Endothelial cell of hepatic sinusoid (primary cell): ENCODE data around the gene LDLRAD1.
"Not testable (repeated sequence)": the region's sequence is repeated elsewhere in the genome, so short reads cannot be mapped to it uniquely, and the experiment has no call there.

ENCODE experiments used
- in situ Hi-C: cut with HindIII; loops from 2 replicates; pipeline ENCODE4 v1.10.0; 2017; ENCODE audit warnings: low sequenced_read_pairs

Gene LDLRAD1, protein sequence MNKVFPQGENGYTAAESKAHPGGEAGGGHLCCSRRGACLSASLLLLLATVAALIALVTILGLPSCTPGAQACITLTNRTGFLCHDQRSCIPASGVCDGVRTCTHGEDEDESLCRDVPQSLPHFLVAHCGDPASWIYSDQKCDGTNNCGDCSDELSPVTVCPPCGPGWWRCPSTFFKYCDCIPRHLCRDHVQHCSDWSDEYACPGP

DNA sequence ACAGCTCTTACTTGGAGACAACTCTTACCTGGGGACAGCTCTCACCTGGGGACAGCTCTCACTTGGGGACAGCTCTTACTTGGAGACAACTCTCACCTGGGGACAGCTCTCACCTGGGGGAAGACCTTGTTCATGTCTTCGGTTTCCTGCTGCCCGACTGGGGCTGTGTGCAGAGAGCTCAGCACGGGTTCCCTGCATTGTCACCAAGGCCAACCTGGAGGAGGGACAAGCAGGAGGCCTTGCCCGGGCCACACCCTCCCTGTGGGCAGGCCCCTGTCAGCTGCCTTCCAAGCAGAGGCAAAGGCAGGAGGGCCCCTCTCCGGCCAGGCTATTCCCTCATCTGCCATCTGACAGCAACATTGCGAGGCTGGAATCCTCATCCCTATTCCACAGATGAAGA, at the start of gene LDLRAD1:
TSS of gene LDLRAD1 (minus strand) at position 208 of the 400 bp plus-strand sequence. CDS start at position 134, 74 bp downstream.
- in situ Hi-C loops = no loop called here

DNA sequence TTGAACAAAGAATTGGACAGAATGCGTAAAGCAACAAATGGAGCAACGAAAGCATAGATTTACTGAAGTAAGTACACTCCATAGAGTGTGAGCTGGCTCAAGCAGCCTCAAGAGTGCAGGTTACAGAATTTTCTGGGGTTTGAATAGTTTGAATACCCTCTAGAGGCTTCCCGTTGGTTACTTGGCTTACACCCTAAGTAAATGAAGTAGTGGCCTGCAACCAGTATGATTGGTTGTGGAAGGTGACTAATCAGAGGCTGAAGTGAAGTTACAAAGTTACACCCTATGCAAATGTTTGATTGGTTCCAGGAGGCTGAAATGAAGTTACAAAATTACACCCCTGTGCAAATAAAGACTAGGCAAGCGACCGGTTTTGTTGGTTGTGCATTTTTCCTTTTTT, 46.3 kb upstream of the LDLRAD1 start:
- in situ Hi-C loops = no loop called here

DNA sequence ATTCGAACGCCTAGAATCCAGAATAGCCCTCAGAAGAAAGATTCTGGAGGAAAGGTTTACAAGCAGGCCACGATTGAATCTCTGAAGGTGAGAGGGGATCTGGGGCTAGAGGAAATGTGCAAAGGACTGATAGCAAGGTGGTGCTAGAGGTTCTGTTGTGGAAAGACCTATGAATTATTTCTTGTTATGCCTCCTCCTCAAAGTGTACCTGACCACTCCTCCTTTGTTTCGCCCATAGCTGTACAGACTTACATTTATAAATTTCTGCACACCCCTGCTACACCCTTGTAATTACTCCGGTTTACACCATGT, 36.4 kb upstream of the LDLRAD1 start:
- in situ Hi-C loops = no loop called here

DNA sequence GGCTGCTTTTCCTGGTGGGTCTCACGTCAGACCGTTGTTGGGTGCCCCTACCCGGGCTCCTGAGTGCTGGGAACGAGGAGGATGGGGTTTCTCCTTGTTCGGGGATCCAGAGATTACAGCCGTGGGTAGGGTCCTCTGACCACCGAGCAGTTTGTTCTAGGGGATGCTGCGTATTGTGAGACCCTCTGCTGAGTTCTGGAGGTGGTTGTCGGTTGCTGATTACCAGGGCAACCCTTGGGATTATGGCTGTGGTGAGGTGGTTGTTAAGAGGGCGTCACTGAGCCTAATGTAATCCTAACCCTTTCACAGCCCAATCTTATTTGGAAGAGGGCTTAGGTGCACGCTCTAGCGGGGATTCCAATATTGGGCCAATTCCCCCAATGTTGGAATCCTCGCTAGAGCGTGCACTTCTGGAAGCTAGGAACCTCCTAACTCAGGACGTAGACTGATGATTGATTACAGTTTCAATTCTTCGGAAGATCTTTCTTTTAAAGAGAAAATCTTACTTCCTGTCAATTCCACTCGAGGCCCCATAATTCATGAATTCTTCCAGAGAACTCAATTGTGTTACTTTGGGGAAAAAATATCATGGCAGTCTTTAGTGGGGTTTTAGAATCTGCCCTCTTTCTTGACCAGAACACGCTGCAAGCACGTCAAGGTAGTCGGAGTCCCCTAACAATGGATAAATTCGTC, 35.9 kb upstream of the LDLRAD1 start:
- in situ Hi-C loops = no loop called here

DNA sequence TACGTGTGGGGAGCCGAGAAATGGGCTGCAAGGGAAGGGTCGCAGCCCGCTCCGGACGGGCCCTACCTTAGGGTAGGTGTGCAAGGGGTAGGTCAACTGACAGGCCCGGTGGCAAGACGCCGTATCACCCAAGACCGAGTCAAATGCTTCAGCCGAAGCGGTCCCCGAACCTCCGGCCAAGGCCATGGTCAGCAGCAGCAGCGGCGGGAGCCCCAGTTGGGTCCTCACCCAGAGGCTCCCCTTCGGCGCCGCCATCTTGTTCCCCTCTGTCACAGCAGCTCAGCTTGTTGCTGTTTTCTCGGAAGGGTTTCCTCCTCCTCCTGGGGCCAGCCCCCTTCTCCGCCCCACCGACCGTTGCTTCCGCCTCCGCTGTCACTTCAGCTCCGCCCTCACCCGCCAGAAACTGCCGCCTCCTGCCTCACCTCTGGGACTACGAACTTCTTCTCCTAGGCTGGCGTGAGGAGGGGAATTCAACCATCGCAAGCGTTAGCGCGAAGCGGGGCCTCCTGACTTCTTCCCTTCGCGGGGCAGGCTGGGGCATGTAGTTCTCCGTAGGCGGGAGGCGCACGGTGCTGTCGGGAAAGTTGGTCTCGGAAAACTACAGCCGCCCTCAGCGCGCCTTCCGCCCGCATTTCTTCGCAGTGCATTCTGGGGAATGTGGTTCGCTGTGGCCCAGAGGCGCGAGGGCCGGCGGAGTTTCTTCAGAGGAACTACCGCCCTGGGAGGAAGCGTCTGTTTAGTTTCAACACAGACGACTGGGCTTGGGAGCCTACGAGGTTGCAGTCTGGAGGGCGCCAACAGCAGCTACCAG, 35.2 kb upstream of the LDLRAD1 start, which contains the start of the genes TCEANC2 and TMEM59:
TSS of gene TCEANC2 (plus strand) at position 675 of the 811 bp plus-strand sequence. CDS start 815 bp downstream, outside the sequence.
TSS of gene TMEM59 (minus strand) at position 271 of the 811 bp plus-strand sequence. CDS start at position 255, 16 bp downstream.
- in situ Hi-C loops = no loop called here

DNA sequence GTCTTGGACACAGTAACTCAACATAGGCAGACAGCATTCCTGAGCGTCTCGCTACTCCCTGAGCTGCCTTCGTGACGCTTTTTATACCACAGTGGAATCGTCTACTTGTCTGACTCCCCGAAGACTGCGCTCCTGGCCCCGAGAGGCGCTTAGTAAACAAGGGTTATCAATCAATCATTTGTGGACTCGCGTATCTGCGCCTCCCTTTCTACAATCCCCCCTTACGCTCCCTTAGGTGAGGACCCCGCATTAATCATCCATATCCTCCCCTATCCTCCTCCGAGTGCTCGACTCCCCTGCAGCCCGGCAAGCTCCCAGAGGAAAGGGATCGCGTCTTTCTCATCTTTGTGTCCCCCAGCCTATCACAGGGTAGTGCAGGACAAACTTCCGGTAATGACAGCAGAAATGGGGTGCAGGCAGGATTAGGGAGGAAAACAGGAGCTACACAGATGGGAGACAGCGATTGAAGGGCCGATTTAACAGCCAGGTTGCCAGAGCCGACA, 34.5 kb upstream of the LDLRAD1 start:
- in situ Hi-C loops = no loop called here

DNA sequence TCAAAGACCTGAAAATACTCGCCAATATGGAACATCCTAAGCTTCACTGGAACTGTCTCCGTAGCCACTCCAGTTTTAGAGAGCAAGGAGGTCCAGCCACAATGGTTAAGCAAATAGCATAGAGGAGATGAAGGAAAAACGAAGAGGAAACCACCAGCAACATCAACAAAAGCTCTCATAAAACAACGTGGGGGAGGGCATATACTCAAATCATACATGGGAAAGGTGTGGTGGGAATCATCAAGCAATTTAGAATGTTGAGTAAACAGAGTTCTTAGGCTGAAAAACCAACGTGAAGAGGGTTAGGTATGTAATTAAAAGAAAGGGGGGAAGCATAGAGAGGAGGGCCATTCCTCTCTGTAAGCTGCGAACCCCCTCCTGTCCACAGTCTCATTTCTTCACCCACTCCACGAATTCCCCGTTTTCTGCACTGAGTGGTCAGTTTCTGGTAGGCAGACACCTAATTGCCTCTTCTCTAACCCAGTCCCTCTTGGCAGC, 34.0 kb upstream of the LDLRAD1 start:
- in situ Hi-C loops = no loop called here

DNA sequence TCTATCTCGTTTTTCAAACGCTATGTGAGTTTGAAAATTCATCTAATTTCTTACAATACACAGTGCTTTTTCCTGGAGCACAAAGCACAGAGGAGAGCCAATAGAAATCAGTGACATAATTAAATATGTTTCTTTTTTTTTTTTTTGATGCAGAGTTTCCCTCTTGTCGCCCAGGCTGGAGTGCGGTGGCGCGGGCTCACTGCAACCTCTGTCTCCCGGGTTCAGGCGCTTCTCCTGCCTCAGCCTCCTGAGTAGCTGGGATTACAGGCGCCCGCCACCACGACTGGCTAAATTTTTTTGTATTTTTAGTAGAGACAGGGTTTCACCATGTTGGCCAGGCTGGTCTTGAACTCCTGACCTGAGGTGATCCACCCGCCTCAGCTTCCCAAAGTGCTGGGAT, 32.4 kb upstream of the LDLRAD1 start:
- in situ Hi-C loops = not testable (repeated sequence)

DNA sequence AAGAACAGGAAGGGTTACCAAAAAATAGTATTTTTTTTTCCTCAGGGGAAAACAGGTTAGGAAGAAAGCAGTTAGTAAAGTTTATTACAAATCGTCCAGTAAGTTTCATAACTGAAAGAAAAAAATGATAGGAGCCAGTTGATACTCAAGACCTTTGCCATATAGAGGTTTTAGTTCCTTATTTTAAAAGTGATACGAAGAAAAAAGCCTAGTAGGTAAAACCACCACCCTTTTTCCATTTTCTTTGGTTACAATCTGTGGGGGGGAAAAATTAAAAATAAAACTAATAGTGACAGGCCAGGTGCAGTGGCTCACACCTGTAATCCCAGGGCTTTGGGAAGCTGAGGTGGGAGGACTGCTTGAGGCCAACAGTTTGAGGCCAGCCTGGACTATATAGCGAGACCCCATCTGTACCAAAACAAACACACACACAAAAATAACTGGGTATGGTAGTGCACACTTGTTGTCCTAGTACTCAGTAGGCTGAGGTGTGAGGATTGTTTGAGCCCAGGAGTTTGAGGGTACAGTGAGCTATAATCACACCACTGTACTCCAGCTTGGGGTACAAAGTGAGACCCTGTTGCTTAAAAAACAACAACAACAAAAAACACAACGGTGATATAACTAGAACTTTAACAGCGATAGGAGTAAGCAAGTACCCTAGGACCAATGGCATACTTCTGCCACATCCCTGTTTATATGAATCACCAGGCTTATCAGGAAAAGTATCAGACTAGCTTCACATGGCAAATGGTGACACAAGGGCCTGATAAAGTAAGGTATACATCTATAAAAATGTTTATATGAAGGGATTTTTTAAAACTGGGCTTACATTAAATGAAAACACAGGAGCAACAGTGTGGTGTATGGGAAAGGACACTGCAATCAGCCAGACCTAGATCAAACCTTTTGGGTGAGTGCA, 29.7 kb upstream of the LDLRAD1 start:
- in situ Hi-C loops = no loop called here

DNA sequence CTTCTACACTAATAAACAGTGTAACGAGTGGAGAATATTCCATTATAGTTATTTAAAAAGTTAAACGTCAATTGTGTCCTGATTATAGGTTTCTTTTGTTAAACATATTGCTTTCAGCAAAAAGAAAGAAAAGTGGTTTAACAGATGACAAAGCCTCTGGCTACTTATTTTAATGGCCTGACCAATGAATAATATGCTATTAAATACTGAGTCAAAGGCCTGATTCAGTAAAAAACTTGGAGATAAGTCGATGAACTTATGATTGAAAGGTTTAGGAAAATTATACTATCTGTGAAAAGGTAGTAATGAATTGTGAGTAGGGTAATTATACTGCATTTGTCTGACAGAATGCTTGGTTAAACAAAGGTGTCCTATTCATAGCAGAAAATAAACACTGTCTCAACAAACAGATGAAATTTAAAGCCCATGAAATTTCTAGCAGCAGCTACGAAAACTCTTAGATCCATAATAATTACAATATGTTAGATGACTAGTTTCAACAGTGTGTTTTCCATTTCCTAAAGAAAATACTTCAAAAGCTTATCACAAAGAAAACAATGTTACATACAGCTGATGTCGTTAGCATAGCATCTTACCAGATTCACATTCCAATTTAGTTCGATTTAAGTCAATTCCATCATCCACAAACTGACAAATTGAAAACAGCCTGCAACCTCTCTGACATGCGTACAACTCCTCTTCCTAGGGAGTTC, 28.8 kb upstream of the LDLRAD1 start:
- in situ Hi-C loops = no loop called here

DNA sequence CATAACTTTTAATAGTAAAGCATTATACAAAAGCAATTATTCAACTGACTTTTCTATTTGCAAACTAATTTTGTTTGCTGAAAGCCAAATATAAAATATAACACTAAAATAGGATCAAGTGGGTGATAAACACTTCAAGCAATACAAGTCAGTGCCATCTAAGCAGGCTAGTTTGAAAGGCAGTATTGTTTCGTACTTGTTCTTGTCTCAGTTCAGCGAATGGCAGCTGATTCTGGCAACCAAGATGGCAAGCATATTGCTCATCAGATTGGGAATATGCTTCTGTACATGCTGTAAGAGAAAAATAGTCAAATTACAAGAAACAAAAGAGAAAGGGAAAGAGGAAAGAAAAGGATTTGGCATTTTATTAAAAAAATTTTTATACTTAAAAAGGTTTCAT, 27.5 kb upstream of the LDLRAD1 start:
- in situ Hi-C loops = no loop called here

DNA sequence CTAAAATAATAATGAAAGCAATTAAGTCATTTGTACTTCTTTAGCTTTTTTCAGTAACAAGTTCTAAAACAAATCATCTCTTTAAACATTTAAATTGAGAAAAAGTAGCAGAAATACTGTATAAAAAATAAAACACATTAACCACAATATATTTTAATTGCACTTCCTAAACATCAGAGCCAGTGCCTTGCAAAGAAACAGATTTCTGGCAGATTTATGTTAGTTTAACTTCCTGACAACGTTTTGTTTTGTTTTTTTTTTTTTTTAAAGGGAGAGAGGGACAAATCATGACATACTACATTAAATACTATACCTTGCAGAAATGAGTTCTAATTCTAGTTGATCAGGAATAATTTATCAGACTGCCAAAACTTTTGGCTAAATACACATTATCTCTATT, 23.8 kb upstream of the LDLRAD1 start:
- in situ Hi-C loops = loop anchor here (5.0 kb wide), 1 partner anchor 50 kb away; no protein-coding TSS in a partner anchor

DNA sequence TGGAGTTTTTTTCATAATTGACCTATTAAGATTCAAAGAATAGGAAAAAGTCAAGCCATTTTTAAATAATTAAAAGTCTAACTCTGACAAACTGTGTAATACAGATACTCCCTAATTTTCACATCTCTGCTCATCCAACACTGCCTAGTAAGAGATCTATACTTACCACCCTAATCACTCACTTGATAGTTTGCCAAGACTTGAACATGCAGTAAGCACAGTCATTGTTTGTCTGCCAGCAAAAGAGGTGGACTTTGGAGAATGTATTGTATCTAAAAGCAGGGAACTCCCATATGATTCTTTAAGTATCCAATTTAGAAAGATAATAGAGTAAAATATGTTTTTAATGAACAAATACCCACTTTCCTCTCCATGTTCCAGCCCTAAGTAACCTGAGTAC, 19.5 kb upstream of the LDLRAD1 start:
- in situ Hi-C loops = no loop called here

DNA sequence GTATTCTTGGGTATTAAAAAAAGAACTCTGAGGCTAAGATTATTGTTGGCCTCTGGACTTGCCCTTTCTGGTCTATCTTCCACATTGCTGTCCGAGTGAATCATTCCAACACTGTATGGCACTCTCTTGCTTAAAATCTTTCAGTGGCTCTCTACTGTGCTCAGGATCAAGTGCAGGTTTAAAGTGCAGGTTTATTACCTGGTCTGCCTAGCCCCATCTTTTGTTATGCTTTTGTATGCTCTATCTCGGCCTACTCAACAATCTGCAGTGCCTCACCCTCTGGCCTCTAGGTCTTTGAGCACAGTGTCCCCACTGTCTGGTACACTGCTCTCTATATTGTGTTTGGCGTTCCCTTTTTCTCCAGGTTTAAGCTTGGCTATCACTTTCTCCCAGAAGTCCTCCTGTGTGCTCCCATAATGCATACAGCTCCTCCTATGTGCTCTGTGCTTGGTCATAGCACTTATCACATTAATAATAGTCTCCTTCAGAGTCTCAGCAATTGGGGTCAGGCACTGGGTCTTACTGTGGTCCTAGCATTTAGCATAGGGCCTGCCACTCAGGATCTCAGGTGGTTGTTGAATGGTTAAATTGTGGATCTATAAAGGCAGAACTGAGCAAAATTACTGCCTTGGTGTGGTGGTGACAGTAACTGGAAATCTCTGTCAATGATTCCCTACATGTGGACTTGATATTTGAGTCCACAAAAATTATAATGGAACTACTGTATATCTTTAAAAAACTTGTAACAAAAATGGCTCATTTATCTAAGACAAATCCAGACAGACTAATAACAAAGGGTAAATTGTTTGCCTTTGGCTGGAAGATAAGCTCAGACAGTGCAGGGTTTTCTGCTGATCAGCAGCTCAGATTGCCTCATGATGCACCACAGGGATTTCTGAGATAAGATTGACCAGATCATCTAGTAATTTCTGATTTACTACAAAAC, 10.6 kb upstream of the LDLRAD1 start:
- in situ Hi-C loops = no loop called here

DNA sequence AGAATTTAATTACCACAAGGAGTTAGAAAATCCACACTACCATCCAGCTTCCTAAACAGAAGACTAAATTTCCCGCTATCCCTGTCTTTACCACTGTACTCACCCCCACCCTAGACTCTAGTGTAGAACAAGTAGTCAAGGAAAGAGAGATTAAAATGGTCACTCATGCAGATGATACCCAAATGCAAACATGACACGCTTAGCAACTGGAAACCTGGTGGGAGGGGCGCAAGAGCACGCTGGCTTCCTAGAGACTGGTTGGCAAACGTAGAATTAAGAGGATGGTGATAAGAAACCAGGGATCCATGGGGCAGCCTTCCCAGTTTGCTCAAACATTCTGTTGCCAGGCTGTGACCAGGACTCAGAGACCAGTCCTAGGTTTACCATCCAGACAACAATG, 9.9 kb upstream of the LDLRAD1 start:
- in situ Hi-C loops = no loop called here

DNA sequence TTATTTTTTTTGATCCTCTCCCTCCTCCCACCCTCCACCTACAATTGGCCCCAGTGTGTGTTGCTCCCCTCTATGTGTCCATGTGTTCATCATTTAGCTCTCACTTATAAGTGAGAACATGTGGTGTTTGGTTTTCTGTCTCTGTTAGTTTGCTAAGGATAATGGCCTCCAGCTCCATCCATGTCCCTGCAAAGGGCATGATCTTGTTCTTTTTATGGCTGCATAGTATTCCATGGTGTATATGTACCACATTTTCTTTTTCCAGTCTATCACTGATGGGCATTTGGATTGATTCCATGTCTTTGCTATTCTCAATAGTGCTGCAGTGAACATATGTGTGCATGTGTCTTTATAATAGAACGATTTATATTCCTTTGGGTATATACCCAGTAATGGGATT, 6.8 kb upstream of the LDLRAD1 start:
- in situ Hi-C loops = not testable (repeated sequence)

DNA sequence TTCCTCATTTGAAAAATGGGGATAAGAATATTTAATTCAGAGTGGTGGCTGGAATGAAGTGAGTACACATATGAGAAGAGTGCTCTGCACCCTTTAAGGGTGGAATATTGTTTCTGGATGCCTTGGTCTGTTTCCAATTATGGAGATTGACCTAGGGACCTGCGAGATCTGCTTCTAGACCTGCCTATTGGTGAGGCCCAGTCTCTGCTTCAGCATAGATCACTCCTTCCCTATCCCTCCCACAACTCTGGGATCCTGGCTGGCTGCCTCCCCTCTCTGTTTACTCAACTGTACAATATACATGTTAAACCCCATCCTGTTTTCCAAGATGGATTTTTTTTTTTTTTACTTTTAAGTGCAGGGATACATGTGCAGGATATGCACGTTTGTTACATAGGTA, 6.4 kb upstream of the LDLRAD1 start:
- in situ Hi-C loops = no loop called here

DNA sequence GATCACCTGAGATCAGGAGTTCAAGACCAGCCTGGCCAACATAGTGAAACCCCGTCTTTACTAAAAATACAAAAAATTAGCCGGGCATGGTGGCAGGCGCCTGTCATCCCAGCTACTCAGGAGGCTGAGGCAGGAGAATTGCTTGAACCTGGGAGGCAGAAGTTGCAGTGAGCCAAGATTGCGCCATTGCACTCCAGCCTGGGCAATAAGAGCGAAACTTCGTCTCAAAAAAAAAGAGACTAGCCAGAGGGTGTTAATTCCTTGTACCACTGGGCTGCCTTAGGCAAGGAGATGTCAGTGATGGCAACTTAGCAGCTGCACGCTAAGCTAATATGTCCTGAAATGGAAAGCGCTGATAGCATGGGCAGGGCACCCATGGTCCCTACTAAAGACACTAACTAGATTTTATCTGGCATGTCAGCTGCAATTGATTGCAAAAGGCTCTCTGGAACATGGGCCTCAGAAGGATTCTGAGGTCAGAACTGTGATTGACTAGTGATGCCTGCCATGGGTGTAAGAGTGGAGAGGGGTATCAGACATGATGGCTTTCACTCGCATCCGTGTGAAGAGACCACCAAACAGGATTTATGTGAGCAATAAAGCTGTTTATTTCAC, 1.7 kb upstream of the LDLRAD1 start:
- in situ Hi-C loops = not testable (repeated sequence)
